GM19438 (cell line): ENCODE measurements around the gene SLC7A1.
A peak's percentile ranks its signal among the peaks of the same experiment; 100 is the strongest.

Source experiments
- ATAC-seq: cut with Tn5 transposase; IDR thresholded peaks from one replicate; pipeline ENCODE4 v1.9.1; 2021; ENCODE audit warnings: low read depth; ENCODE audit not compliant: unreplicated experiment

SLC7A1 gene

DNA sequence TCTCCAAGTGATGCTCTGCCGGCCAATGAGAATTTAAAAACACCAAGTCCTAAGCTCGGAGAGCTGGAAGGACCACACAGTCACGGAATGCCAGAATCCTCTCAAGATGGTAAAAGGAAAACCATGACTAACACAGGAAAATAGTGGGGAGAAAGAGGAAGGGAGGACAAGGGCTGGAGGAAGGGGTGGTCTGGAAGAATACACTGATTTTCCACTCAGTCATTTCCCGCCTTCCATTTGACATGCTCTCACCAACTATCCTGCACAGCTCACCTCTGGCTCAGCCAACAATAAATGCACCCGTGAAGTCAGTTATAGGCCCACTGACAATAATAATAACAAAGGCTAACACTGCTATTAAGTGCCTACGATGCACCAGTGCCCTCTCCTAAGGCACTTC is 31.5 kb downstream of the SLC7A1 start:
- ATAC-seq = no peak

DNA sequence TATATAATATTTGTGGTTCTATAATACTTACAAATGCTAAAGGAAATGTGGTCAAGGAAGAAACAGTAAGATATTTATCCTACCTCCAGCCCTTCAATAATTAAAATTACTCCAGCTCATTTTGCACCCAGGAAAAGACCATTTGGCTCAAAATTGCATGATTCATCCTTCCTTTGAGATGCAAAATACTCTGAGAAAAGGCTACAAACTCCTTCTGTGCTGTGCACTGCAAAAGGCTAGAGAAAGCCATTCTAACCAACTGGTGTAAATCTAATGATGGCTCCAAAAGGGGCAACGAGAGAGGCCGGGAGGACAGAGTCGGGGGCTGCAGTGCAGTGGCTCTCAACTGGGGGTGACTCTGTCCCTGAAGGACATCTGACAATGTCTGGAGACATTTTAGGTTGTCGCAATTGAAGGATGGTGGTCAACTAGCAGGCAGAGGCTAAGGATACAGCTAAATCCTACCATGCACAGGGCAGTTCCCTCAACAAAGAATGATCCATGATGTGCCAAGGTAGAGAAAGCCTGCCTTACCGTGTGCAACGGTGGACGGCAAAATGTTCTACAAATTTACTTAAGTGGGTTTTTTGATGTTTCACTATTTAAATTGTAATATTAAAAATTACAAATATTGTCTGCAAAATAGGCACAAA is 32.6 kb downstream of the SLC7A1 start:
- no peak for ATAC-seq

DNA sequence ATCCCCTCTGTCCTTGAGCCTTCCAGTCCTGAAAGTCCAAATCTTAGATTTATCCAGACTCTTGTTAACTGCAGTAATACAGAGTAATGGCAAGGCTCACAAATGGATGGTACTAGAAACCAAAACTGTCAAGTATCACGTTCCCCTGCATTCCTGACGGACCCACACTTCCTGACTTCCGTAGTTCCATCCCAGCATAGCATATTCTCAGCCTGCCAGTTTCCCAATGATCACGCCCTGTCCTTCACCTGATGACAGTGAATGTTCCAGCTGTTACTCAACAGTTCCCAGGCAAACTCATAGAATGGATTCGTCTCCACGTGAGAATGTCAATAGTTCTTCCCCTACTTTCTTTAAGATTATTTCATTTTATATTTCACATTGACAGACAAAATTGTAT is 33.6 kb downstream of the SLC7A1 start:
- no peak for ATAC-seq

DNA sequence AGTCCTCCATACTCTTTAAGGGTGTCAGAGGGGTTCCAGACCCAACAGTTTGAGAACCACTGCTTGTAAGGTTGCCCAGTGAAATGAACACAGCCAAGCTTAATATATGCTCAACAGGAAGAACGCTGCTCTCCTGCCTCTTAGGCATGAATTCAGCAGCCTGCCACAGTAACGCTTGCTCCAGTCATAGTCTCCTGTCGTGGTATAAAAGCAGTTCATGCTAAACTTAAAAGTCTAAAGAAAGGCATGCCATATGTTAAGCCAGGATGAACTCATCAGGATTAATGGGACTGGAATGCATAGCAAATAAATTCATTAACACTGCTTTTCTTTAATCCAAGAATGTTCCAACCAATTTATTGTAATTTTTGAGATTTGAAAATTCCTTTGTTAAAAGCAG is 38.7 kb downstream of the SLC7A1 start:
- ATAC-seq = no peak

DNA sequence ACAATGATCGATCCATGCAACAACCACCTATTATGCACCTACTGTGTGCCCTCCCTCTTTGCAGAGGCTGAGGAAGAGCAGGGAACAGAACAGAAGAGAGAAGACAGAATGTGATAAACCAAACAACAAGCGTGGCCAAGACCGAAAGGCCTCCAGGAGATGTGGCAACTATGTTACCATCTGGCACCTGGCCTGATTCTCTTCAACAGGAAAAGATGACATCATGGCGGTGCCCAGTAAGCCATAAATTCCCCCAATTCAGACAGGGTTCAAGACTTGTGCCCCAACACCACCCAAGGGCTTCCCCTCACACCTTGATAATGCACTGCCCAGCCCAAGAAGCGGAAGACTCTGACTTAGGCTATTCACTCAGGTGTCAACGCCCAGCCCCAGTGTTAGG is 44.3 kb downstream of the SLC7A1 start:
- no peak for ATAC-seq

DNA sequence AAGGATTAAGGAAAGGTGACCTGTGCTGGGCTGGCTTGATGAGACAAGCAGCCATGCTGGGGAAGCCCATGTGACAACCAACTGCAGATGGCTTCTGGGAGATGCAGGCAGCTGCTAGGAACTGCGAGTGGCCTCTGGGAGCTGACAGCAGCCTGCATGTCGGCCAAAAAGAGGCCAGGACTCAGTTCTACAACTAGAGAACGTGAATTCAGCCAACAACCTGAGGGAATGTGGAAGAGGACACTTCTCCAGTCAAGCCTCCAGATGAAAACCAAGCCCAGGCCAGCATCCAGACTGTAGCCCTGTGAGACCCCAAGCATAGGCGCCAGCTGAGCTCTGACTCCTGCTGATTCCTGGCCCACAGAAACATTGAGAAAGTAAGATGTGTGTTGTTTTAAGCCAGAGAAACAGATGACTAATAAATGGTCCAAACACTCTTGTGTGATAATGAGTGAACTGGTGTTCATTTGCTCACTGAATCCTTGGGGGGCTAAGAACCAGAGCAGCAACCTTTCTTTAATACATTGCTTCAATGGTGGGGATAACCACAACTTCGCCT is 45.0 kb downstream of the SLC7A1 start:
- ATAC-seq = no peak

DNA sequence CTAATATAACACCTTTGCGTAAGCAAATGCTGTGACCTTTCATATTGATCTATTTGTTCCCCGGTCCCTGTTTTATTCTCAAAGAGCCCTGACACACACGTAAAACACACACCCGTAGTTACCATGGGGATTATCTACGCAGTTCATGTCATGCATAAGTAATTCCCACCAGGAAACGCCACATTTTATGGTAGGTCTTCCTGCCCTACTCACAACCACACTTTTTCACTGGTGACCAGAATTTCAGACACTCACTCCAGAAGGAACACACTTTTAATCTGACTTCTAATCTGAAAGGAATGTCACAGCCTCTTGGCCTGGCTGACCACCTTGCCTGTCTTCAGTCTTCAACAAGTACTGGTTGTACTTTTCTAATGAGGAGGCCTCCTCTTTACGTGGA is 46.8 kb downstream of the SLC7A1 start:
- ATAC-seq = no peak

DNA sequence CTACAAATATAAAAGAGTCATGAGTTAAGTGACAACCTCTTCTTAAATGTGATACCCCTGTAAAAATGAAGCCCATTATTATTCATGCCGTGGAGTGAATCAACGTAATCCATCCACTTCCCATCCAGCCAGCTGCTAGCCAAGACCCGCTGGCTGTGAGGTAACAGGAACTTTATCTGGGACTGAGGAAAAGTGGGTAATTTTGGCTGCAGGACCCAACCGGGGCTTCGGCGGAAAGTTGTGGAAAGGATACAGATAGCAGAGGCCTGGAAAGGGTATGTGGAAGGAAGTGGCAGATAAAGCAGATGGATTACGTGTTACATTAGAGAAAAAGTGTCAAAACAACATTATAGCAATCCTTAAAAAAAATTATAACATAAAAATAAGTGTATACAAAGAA is 48.3 kb downstream of the SLC7A1 start:
- ATAC-seq = no peak

DNA sequence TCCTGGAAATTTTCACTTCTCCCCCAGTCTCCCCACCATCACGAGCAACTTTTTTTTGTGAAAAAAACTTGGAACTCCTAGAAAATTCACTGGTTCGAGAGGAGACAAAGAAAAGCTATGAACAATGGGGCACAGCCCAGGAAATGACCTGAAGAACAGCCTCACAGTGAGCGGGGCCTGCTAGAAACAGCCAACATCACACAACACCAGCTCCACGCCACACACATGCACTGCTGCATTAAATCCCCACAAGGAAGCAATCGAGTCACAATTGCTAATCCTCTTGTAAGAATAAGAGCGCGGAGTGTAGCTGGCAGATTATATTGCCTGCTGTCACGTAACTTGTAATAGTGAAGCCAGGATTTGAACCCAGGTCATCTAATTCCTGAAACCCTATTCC is 48.8 kb downstream of the SLC7A1 start:
- ATAC-seq = no peak

DNA sequence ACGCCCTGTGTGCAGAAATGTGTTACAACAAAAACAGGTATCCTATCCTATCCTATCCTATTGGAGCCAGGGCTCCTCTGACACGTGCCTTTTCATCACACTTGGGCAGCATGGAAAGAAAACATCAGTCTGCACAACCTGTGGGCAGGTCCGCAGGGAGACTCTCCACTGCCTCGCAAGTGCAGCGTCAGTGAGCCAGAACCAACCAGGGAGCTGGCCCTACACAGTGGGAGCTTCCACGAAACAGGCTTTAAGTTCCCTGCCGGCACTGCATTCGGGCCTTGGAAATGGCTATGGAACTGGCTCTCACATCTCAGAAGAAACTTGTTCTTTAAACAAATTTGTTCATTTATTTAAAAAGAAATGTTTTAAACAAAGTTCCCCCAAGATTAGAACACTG is 49.5 kb downstream of the SLC7A1 start:
- ATAC-seq = no peak

DNA sequence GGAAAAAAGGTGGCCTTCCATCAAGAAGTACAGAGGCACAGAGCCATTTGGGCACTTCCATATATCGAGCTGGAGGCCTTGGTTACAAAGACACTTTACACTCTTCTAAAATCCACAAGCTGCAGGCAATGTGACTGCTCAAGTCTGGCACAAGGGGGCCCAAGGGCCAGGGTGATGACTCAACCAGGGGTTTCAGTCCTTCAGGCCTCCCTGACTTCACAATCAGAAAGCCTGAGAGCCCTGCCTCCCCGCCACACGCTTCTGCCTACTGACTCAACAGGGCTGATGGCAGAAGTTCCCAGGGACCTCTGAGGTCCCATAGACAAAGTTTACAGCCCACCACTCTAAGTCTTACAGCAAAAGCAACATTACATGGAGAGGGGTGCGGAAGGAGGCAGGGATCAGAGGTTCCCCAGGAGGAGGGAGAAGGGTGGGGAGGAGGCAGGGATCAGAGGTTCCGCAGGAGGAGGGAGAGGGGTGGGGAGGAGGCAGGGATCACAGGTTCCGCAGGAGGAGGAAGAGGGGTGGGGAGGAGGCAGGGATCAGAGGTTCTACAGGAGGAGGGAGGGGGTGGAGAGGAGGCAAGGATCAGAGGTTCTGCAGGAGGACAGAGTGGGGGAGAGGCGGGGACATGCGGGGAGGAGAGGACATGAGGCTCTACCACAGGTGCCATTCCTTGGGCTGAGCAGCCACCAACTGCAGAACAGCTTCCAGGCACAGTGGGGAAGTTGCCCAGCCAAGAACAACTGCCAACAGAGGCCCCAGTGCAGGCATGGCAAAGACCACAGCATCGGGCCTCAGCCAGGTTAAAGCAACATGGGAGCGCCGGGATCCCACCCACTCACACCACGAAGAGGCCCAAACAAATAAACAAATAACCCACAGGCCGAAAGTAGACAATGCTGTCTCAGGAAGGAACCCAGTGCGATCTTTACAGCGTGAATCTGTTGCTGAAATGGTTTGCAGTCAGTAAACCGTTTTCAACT is 52.0 kb downstream of the SLC7A1 start:
- ATAC-seq = peak; percentile 92

DNA sequence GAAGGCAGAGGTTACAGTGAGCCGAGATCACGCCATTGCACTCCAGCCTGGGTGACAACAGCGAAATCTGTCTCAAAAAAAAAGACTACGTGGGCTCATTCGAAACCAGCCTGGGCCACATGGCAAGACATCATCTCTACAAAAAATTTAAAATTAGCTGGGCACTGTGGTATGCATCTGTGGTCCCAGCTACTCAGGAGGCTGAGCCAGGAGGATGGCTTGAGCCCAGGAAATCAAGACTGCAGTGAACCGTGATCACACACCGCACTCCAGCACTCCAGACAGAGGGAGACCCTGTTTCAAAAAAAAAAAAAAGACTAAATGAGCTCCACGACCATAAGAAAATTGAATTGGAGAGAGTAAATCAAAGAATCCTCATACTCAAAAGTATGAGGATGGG is 53.1 kb downstream of the SLC7A1 start:
- no peak for ATAC-seq

DNA sequence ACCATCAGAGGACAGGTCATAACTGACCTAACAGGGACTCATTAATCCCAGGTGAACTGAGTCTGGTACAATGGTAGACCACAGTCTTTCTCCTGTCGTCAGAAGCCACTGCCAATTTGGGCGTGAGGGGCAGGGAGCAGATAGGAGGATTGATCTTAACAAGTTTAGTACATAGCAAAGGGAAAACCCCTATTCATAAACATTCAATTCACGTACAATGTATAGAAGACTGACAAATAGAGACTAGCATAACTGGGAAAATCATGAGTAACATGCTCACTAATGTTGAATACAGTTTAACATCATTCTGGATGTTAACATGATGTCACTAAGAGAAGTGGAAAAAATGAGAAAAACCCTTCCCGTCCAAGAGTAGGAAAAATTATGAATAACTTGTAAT is 54.1 kb downstream of the SLC7A1 start:
- ATAC-seq = no peak

DNA sequence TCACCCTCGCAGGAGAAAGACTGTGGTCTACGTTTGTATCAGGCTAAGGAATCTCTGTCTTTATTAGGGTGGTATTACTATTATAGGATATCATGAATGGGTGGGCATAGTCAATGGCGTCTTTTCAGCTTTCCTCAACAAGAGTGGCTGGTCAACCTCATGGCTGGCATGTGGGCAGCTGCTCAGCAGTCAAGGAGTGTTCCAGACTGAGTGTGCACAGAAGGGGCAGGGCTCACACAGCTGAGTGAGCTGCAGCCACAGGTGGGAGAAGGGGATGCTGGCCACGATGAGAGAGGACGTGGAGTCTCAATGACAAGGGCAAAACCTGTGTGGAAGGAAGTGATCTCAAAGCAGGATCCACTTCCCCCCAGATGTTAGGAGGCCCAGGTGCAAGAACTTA is 54.7 kb downstream of the SLC7A1 start:
- ATAC-seq = no peak

DNA sequence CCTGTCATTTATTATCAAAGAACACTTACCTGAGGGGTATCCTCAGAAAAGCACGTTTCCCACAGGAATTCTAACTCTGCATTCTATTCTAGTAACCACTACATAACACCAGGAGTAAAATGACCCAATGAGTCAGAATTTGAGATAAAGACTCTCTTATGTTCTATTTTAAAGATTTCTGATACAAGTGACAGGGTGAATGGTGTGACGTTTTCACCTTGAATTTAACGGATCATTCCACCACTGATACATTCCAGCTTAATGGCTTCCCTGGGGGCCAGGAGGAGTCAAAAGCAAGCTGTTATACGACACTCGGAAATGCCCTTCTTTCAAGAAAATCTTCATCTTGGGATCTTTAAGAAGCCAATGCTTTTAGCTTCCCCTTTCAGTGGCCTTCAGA is 55.2 kb downstream of the SLC7A1 start:
- ATAC-seq = no peak

DNA sequence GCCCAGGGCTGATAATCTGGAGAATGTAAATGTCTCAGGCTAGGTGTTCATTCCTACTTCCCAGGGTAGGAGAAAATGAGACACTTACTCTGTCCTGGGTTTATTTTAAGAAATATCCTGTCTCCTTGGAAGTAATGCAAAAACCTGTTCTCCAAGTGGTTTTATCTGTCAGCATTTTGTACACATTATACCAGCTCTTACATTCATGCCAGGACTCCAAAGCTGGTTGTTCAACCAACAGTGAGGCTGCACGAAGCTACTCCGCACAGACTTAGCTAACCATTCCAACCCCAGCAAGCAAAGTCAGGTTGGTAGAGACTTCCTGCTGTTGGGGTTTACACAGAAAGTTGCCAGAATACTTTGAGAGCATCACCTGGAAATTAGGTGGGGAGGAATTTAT is 55.6 kb downstream of the SLC7A1 start:
- ATAC-seq = no peak

DNA sequence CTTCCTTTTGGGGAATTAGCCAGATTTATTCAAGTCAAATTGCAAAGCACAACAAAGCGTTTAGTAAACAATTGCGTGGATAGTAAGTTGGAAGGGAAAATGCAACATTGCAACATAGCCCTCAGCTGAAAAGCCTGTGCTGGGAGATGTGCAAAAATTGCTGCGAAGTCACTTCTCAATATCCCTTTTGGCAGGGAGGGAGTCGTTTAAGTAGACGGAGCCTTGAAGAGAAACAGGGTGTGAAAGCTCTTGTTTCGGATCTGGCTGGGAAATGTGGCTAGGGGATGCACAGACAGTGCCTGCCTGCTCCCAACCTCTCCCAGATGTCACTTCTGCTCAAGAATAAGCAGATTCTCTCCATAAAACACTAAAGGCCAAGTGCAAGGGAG is 56.8 kb downstream of the SLC7A1 start:
- ATAC-seq = no peak

DNA sequence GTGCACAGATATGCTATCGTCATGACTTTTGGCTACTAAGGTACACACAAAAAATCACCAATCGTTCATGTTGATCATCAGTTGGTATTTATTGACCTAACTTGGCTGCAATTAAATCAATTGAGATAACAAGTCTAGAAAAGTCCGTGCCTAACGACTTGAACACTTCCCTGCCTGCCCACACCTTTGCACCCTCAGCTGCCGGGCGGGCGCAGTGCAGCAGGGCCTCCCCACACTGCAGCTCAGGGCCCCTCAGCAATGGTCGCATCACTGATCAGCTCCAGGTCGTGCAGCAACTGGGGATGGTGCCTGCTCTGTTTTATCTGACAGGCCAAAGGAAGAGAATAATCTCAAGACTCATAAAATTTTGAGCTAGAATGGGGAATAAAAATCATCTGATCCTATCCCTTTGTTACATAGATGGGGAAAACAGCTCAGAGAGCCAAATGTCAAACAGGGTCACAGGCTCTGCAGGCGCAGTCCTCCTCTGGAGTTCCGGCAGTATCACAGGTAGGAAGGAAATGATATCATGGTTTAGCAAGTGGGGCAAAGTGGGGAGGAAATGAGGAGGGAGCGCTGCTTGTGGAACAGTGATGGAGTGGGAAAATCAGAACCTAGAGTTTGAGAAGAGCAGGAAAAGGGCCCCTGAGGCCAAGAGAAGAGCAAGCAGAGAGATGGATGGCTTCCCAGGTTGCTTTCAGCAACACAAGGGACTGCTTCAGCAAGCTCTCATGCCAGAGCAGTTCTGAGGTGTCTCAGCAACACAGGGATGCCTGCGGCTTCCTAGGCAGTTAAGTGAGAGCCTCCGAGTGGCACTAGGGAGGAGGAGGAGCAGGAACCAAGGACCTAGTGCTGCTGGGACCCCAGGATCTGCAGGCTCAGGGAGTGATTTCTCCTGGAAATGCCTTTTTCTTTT is 57.5 kb downstream of the SLC7A1 start:
- ATAC-seq = no peak

DNA sequence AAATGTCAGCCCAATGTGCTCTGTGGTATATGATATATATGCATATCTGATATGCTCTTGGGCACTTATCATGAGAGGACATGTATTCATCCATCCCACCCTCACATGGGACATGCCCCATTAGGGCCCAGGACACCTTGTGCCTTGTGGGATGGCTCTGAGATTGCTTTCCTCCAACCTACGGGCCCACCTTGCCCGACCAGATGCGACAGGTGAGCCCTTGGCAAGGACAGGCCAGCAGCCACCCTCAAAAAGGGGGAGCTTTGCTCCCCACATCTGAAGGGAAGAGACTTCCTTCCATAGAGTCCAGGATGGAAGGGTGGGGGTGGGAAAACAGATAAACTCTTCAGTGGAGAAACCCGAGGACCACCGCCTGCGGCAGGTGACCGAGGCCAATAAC is 58.6 kb downstream of the SLC7A1 start:
- no peak for ATAC-seq
